Measurements from ENCODE around the gene PCGF1.

PCGF1 gene

GRCh38 chr2:74514368-74515270, 7.1 kb upstream of the PCGF1 start, which contains the start of gene TLX2:
TSS of gene TLX2 (plus strand) at chr2:74514450. CDS start at chr2:74514807, 357 bp downstream.
- no peak for DNase-seq

- no peak for DNase-seq
Observed at GRCh38 chr2:74513605-74514367, 6.3 kb upstream of the PCGF1 start.

GRCh38 chr2:74512744-74513604, 5.5 kb upstream of the PCGF1 start:
- DNase-seq, result no peak

- DNase-seq, result no peak
Observed at GRCh38 chr2:74511104-74511989, 3.9 kb upstream of the PCGF1 start.

- DNase-seq, result no peak
Observed at GRCh38 chr2:74510272-74510671, 2.8 kb upstream of the PCGF1 start.

GRCh38 chr2:74507926-74508520, 528 bp upstream of the PCGF1 start:
- DNase-seq, result no peak

GRCh38 chr2:74505448-74506246, 1.8 kb downstream of the PCGF1 start:
- DNase-seq, result no peak

GRCh38 chr2:74504591-74504990, 2.9 kb downstream of the PCGF1 start:
- no peak for DNase-seq

GRCh38 chr2:74503506-74504475, 3.7 kb downstream of the PCGF1 start:
- DNase-seq, result no peak

GRCh38 chr2:74502720-74503505, 4.6 kb downstream of the PCGF1 start:
- no peak for DNase-seq

- DNase-seq, result no peak
Observed at GRCh38 chr2:74502147-74502719, 5.3 kb downstream of the PCGF1 start.

- no peak for DNase-seq
Observed at GRCh38 chr2:74501335-74502071, 6.0 kb downstream of the PCGF1 start.

- DNase-seq, result no peak
Observed at GRCh38 chr2:74500578-74500946, 6.9 kb downstream of the PCGF1 start.

- no peak for DNase-seq
Observed at GRCh38 chr2:74499940-74500577, 7.4 kb downstream of the PCGF1 start.

GRCh38 chr2:74499267-74499939, 8.1 kb downstream of the PCGF1 start, which contains the start of gene LBX2:
TSS of gene LBX2 (minus strand) at chr2:74499603. CDS start at chr2:74499537, 66 bp downstream.
- no peak for DNase-seq

Data from NK-92 treated with Interleukin-12 subunit alpha and Interleukin-12 subunit beta, amount 100 ng/mL, for 24 hours (cell line).